DMS53 (cell line): ENCODE results near the gene CSNK1G3.
"Not testable (repeated sequence)": the region's sequence is repeated elsewhere in the genome, so short reads cannot be mapped to it uniquely, and the experiment has no call there.

Experiments
- DNase-seq: peaks from one replicate; lab custom pipeline; 2025; lab: John Stamatoyannopoulos, UW

Gene CSNK1G3

GRCh38 chr5:123511648-123512605 lies at the start of gene CSNK1G3:
Gene CSNK1G3, plus strand, starts transcription at chr5:123512177. Its CDS starts 33,487 bp downstream, at chr5:123545664.
- DNase-seq, result peak; percentile 99

DNA sequence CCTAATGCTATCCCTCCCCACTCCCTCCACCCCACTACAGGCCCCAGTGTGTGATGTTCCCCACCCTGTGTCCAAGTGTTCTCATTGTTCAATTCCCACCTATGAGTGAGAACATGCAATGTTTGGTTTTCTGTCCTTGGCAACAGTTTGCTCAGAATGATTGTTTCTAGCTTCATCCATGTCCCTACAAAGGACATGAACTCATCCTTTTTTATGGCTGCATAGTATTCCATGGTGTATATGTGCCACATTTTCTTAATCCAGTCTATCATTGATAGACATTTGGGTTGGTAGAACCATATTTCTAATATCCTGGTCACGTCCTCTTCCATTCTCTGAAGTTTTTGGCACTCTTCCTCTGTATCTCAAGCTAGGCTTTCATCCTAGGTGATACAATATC lies 45.1 kb upstream of the CSNK1G3 start:
- DNase-seq, result not testable (repeated sequence)

DNA sequence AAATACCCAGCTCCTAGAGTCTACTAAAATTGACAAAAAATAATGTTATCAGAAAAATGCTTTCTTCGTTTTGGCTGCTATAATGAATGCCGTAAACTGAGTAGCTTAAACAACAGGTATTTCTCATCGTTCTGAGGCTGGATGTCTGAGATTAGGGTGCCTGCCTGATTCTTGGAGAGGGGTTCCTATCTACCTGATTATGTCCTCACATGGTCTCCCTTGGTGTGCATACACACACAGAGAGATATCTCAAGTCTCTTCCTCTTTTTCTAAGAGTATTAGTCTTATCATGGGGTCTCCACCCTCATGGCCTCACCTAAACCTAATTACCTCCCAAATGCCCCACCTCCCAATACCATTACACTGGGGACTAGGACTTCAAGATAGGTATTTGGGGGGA lies 40.6 kb upstream of the CSNK1G3 start:
- no peak for DNase-seq

- DNase-seq, result no peak
Observed at GRCh38 chr5:123472150-123472924, 39.6 kb upstream of the CSNK1G3 start.

DNA sequence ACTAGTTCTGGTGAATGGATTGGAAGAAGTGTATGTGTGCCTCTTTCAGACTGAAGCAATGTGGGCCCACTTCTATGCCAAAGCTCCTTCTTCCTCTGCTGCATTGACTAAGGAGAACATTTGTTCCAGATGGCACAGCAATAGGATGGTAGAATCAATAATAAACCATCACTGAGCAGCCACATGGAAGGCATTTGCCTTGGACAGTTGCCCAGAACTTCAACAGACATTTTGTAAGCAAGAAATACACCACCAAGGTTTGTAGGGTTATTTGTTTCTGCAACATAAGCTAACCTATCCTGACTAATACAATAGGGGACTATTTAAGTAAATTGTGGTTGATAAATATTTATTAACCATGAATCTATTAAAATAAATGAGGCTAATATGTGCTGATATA lies 37.7 kb upstream of the CSNK1G3 start:
- no peak for DNase-seq

DNA sequence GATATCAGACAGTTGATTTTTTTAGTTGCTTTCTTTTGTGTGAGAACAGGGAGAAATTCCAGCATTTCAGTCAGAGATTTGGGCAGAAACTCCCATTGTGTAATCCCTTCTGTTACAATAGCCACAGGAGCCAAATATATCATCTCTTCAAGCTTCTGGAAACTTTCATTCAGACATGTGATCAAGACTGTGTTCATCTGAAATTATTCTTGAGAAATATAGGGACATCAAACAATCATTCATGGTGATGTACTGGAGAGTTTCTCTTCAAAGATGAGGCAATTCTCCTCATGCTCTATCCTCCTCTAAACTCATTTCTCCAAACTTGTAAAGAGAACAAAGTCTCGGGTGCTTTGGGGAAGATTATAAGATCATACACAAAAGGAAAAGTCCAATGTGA lies 35.2 kb upstream of the CSNK1G3 start:
- DNase-seq, result no peak

DNA sequence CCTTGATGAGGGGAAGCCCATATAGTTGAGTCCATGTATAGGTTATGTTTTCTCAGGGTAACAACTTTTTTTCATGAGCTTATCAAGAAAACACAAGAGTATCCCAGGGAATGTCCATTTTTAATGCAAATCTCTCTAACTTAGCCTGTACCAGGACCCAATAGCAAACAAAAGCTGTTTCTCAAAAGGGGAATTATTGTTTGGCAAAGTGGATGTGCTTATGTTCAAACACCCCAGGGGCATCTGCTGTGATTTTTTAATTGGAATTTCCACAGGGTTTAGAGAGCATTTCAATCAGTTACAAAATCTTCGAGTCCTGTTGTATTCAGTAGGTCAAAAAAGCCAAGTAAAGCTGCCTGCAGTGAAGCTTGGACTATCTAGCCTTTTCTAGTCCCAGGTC lies 33.4 kb upstream of the CSNK1G3 start:
- DNase-seq, result no peak

DNA sequence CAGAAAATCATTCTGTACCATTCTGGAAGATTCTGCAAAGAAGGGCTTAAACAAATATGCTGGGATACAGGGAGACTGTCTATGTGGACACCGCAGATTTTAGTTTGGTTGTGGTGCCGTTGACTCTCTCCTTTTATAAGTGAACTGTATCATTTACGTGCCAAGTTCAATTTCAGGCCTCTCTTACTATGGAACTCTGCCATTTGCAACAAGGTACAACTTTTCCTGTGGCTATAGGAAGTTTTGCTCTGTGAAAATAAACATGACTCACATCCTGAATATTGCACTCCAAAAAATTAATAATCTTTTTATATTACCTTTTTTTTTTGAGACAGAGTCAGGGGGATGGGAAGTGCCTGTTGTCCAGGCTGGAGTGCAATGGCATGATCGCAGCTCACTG lies 29.7 kb upstream of the CSNK1G3 start:
- DNase-seq, result no peak

- DNase-seq, result no peak
Observed at GRCh38 chr5:123483446-123484077, 28.4 kb upstream of the CSNK1G3 start.

- no peak for DNase-seq
Observed at GRCh38 chr5:123485275-123485674, 26.7 kb upstream of the CSNK1G3 start.

GRCh38 chr5:123486951-123487655 lies 24.9 kb upstream of the CSNK1G3 start:
- no peak for DNase-seq

GRCh38 chr5:123490974-123491373 lies 21.0 kb upstream of the CSNK1G3 start:
- DNase-seq, result no peak

- DNase-seq, result not testable (repeated sequence)
Observed at GRCh38 chr5:123495211-123495610, 16.8 kb upstream of the CSNK1G3 start.

DNA sequence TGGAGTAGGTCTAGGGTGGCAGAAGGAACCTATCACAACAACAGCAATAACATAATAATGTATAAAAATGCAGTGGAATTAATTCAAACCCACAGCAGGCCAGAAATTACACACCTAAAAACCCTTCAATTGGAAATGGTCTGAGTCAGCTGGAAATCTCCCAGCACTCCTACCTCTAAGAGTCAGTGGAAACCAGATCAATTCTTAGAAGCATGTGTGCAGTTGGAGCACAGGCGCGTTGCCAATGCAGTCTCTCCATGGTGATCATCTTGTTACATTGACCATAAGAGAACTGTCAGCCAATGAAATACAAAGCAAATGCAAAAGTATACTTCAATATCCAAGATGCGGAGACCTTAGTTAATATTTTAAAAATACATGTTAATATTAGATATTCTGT lies 15.1 kb upstream of the CSNK1G3 start:
- DNase-seq, result no peak

DNA sequence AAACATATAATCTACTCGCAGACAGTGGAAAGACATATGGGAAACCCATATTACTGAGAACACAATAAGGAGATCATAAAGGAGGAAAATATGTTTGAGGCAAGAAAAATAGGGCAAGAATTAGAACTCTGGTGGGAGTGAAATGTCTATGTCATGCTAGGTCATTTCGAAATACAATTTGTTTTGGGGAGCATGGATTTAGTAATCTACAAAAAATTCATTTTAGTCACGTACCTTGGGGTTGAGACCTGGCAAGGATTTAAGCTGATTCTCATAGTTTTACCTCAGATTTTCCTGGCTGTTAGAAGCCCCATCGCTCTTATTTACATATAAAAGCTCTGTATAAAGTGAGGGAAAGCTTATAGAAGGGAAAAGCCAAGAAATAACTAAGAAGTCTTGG lies 11.5 kb upstream of the CSNK1G3 start:
- DNase-seq, result no peak

GRCh38 chr5:123502120-123502519 lies 9.9 kb upstream of the CSNK1G3 start:
- DNase-seq, result no peak

- no peak for DNase-seq
Observed at GRCh38 chr5:123503299-123503698, 8.7 kb upstream of the CSNK1G3 start.

DNA sequence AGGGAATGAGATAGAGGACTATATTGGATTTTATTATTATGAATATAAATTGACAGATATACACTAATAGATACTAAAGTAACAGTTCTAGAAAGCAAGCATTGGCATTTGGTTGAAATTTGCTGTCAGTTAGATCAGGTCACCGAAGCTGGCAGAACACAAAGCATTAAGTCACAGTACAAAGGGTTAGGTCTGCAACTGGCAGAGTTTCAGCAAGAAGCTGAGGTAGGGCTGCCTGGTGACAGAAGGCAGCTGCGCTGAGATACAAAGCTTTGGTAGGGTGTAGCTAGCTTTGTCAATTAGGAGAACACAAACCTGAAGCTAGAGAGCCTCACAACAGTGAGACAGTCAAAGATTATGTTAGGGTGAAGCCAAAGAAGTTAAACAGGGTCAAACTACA lies 6.3 kb upstream of the CSNK1G3 start:
- no peak for DNase-seq

DNA sequence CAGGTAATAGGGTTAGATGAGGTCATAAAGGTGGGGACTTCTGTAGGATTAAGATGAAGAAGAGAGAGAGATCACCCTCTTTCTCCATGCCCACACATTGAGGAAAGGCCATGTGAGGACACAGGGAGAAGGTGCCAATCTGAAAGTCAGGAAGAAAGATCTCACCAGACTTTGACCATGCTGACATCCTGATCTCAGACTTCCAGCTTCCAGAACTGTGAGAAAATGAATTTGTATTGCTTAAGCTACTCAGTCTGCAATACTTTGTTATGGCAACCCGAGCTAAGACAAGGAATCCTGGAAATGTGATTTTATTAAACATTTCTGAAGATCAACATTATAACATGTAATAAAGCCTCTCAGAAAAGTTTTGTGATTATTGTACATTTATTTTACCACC lies 3.5 kb upstream of the CSNK1G3 start:
- DNase-seq, result no peak

- no peak for DNase-seq
Observed at GRCh38 chr5:123511290-123511647, 708 bp upstream of the CSNK1G3 start.

- DNase-seq, result peak; percentile 58
Observed at GRCh38 chr5:123512611-123513461, 859 bp downstream of the CSNK1G3 start.
